Inferior parietal cortex (tissue), 1 donor: ENCODE data around the gene CTBP2.

Experiments used
- DNase-seq: peaks from one replicate; pipeline ENCODE4 v3.0.0-alpha.2; 2016; ENCODE audit errors: extremely low spot score

Gene CTBP2

DNA sequence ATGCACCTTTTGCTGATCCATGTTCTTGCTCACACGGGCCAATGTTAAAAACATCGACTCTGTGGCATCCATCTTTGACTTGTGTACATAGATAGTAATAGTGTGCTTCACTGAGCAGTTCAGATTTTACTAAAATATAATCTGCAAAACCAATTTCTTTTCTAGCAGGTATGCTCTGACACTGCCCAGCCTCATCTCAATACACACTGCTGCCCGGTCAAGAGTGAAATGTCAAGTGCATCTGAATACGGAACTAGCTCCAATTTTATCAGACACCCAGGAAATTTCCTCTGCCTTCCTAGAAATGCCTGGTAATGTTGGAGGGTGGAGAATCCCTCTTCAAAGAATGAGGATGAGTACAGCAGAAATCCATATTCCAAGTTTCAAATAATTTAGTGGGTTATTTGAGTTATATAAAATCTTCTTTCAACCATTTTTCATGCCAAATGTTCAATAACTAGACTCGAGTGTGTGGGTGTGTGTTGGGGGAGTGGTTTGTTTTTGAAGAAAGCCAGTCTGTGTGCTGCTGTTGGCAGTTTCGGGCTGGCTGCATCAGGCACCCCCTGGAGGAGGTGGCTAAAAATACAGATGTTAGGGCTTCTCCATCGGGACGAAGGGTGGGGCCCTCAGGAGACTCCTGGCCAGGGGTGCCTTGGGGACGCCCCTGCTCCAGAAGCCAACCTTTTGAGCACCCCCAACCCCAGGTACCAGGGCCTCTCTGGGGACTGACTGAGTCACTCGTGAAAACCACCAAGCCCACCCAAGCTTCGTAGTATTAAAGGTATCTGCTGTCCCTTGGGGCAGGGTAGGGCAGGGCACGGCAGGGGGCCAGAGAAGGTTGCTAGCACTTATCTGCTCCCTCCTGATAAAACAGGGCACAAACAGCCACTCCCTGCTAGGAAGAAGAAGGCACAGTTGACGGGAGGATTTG, 15.4 kb downstream of the CTBP2 start:
- no peak for DNase-seq

DNA sequence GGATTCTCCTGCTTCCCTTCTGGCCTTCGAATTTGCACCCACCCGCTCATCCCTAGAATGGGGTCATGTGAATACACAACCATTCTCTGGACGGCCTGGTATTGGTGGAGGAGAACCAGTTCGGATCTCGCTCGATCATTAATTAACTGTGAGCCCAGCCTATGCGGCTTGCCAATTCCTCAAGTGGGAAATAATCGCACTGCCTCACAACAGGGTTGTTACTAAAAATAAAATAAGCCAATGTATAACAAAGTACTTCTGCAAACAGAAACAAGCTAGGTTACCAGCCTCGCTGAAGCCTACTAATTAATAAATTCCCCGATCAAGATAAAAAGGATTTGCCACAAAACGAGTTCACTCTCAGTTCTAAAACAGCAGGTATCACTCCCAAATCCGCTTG, 16.2 kb downstream of the CTBP2 start:
- no peak for DNase-seq

GRCh38 chr10:125142946-125143345, 17.4 kb downstream of the CTBP2 start:
- DNase-seq = no peak

DNA sequence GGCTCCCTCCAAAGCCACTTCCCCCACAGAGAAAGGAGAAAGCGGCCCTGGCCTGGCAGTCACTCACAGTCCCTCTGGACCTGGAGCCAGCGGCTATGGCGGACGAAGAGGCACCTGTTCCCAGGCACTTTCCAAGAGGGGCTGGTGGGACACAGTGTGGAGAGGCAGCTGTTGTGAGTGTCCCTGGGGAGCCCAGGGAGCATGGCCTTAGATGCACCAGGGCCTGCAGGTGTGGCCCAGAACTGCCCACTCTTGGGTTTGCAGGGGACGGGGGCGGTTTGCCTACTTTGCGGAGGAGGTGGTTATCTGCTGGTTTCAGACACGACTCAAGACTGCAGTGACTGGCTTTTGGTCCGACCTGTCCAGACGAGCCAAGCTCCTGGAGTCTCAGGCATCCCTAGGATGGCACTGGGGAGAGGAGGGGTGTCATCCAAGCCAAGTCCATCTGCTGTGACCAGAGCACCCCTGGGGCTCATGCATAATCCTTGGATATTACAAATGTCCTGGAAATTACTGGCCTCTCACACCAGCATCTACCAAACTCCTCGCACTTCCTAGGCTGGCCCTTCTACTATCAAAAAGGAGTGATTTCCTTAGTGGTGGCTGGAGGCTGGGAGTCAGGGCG, 18.4 kb downstream of the CTBP2 start:
- DNase-seq = no peak

- DNase-seq = no peak
Measured at GRCh38 chr10:125141150-125141859, 19.1 kb downstream of the CTBP2 start.

DNA sequence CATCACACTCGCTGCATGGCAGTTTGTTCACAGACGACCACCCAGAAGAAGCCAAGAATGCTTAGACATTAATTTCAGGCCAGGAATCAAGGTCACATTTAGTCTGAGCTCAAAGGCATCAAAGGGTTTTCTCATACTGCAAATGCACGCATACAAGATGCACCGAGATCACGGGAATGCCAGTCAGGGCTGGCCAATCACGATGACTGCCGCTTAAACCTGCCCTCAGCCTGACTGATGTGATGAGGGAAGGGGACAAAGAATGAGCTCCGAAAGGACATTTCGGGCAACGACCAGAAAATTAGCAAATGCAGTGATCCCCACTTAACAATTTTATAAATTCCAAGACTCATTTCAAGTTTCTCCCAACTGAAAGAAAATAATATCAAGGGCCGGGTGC, 20.2 kb downstream of the CTBP2 start:
- no peak for DNase-seq

GRCh38 chr10:125137601-125138438, 22.5 kb downstream of the CTBP2 start:
- no peak for DNase-seq

- DNase-seq = no peak
Measured at GRCh38 chr10:125136087-125136486, 24.3 kb downstream of the CTBP2 start.

DNA sequence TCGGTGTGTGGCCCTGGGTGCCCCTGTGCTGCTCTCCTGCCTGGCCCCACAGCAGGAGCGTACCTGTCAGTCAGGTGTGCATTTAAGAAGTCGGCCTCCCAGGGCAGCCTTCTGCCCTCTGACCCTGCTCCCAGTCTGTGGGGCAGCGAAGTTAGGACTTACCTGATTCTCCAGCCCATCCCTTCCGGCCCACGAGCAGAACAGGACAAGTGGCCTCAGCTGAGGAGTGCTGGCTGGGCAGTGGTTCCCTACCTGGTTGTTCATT, 24.7 kb downstream of the CTBP2 start:
- DNase-seq = no peak

- DNase-seq = no peak
Measured at GRCh38 chr10:125134916-125135770, 25.2 kb downstream of the CTBP2 start.

DNA sequence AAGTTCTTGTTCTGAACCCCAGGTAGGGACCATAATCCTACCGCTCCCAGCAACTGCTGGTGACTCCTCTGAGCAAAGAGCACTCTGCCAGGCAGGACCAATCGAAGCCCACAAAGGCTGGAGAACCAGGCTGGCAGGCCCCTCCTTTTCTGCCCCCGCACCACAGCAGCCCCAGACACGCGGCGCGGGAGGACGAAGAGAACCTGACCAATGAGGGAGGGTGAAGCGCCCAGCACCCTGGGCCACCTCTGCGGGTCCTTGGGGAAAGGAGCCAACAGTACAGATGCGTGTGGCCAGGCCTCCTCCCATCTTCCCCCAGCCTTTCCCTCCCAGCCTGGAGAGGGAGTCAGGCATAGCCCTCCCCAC, 25.9 kb downstream of the CTBP2 start:
- DNase-seq = no peak

DNA sequence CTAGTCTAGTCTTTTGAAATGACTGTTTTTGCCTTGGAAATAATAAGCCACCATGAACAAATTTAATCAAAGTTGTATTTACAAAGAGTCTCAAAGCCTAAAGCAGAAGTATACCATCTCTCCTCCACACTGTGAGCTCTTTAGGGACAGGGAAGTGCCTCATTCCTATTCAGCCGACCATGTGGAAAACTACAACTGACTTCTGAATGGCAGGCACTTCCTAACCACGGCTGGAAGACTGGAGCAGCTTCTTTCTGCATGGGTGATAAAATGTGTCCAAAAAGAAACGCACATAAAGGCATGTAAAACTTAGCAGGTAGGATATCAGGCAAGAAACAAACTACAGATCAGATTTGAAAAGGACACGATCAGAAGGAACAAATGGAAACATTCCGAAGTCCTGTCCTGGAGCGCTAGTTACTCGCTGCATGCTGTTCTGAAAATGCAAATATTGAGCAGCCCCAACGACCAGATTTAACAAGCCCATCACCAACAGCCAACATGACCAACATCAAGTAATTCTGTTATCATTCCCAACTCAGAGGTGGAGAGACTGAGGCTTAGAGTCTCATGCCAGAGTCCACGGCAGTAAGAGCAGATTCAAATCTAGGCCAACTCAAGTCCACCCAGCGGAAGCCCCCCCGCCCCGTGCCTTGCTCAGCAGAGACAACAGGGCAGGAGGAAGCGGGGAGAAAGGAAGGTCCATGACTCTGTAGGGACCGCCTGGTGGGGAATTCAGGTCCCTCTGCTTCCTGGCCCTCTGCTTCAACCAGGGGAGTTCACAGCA, 26.5 kb downstream of the CTBP2 start:
- no peak for DNase-seq

DNA sequence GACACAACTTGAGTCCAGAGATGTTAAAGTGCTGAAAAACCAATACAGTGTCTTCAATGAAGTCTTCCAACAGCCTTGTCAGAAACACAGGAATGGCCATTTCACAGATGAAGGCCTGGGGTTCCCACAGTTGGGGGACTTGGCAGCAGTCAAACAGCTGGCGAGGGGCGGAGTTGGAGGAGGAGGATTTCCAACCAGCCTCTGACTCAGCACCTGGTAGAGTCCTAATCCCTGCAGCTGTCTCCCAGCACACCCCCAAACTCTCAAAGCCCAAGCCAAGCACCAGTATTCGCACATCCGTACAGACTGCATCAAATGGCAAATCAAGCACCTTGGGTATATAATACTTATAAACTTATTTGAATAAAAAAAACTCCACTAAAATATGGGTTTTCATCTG, 28.0 kb downstream of the CTBP2 start:
- no peak for DNase-seq

GRCh38 chr10:125130916-125131315, 29.4 kb downstream of the CTBP2 start:
- DNase-seq = no peak

DNA sequence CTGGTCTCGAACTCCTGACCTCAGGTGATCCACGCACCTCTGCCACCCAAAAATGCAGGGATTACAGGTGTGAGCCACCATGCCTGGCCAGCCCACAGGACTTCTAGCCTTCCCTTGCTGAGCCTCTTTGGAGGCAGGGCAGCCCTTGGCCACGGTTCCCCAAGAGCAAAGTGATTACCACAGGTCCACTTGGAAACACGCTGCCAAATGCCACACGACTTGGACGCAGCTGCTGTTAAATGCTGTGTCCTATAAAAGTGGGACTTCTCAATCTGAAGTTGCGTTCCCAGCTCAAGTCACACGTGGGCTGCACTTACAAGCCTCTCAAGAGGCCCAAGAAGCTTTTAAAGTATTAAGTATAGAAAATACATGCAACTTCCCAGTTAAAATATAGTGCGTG, 30.1 kb downstream of the CTBP2 start:
- no peak for DNase-seq

DNA sequence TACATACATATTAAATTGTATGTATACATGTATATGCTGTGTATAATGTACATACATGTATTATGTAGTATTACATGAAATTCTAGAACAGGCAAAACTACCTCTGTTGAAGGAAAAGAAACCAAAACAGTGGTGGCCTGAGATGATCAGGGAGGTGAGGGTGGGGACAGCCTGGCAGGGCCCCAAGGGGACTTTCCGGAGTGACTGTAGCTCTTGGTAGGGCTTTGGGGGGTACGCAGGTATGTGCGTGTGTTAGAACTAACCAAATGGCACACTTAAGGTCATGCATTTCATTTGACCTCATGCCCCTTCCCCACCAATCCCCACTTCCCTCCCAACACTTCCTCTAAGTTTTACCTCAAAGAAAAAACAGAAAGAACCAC, 31.3 kb downstream of the CTBP2 start:
- no peak for DNase-seq

GRCh38 chr10:125128397-125129075, 31.8 kb downstream of the CTBP2 start:
- no peak for DNase-seq

- no peak for DNase-seq
Measured at GRCh38 chr10:125127986-125128385, 32.4 kb downstream of the CTBP2 start.

GRCh38 chr10:125127110-125127509, 33.3 kb downstream of the CTBP2 start:
- no peak for DNase-seq
